ENCODE results near the gene KLK8.

Gene KLK8

DNA sequence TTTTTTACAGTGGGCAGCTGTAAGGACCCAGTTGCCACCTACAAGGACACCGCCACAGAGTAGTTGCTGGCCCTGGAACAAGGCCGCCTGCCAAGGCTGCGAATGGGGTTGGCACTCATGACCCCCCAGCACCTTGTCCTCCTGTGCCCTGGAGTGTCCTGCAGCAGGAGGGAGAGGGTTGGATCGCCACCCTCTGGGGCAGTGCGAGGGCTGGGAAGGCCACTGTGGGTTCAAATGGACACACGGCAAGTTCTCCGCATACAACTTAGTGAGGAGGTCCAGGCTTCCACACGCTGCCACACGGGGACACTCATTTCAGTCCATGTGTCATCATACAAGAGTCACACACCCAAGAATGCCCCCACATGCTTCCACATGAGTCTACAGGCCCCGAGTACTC, 978 bp downstream of the KLK8 start:
- no peak overlapping the region for H4K91ac ChIP-seq (ENCODE audit: low read depth, low read length, poor library complexity)
- peak overlapping the region; percentile 90 for H2AK5ac ChIP-seq (ENCODE audit: low read depth, low read length)
- H3K23ac ChIP-seq (ENCODE audit: low read depth, low read length, poor library complexity), result no peak overlapping the region
- H2BK12ac ChIP-seq (ENCODE audit: low read length), result peak overlapping the region; percentile 91
- no peak overlapping the region for H4K8ac ChIP-seq (ENCODE audit: low read depth, low read length)
- no CpG with 5 or more reads among the region's 10 CpGs for WGBS, 2 donors (ENCODE audit: extremely low coverage in 2 of 2, insufficient read length in 2 of 2, insufficient replicate concordance in 1 of 2)
- peak overlapping the region; percentile 60 for H2BK15ac ChIP-seq (ENCODE audit: low read length)
- H2BK120ac ChIP-seq (ENCODE audit: low read depth, low read length), result peak overlapping the region; percentile 90
- H3K79me1 ChIP-seq (ENCODE audit: low read depth, low read length), result no peaks in the 10 kb centered on the region
- H3K27ac ChIP-seq (replicated peaks; ENCODE audit: low read length), result no peak overlapping the region
- DNase-seq (ENCODE audit: low spot score), result no peak
- peak overlapping the region; percentile 1 for H3K18ac ChIP-seq (ENCODE audit: low read length)
- no peak overlapping the region for H3K4ac ChIP-seq (ENCODE audit: low read length)
- H3K4me2 ChIP-seq (ENCODE audit: insufficient read depth, low read length, poor library complexity, severe bottlenecking), result no peak overlapping the region
- H3K14ac ChIP-seq (ENCODE audit: low read length), result no peak overlapping the region
- no peaks in the 10 kb centered on the region for H3K36me3 ChIP-seq (replicated peaks in 1 of 2; ENCODE audit: control insufficient read depth in 2 of 2, insufficient read depth in 2 of 2, low read length in 2 of 2)
- no peak overlapping the region for H3K9ac ChIP-seq (ENCODE audit: low read depth, low read length, poor library complexity)
- no peak overlapping the region for H2BK5ac ChIP-seq (ENCODE audit: low read length)
- H3K27me3 ChIP-seq (ENCODE audit: control insufficient read depth in 3 of 3, insufficient read depth in 3 of 3, low read depth in 1 of 3, low read length in 3 of 3), result peaks cover 0 to 5% (median 0%) of the 10 kb centered on the region in 3 experiments
- H3K4me3 ChIP-seq (ENCODE audit: low read length in 2 of 2), result no peak overlapping the region
- peaks cover 0 to 8% of the 10 kb centered on the region in 2 donors for H3K4me1 ChIP-seq (ENCODE audit: control insufficient read depth in 2 of 2, insufficient read depth in 1 of 2, low read depth in 1 of 2, low read length in 2 of 2)
- H2AFZ ChIP-seq (ENCODE audit: low read length), result no peak overlapping the region
- H3K9me3 ChIP-seq (replicated peaks in 1 of 2; ENCODE audit: control insufficient read depth in 2 of 2, insufficient read depth in 1 of 2, low read depth in 1 of 2, low read length in 2 of 2), result no peaks in the 10 kb centered on the region

DNA sequence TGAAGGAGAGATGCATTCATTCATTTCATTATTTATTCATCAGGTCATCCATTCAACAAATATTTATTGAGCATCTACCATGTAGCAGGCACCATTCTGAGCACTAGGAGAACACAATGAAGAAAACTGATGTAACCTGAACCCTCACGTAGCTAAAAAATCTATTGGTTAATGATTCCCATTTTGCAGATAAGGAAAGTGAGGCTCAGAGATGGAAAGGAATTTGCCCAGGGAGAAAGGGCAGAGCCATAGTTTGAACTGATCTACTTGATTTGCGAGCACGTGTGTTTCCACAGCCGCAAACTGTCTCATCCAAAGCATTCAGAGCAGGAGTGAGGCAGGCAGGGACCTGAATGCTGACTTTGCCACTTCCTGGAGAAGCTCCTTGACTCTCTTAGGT, 2.7 kb downstream of the KLK8 start:
- H2BK120ac ChIP-seq (ENCODE audit: low read depth, low read length), result no peak overlapping the region
- WGBS, 2 donors (ENCODE audit: extremely low coverage in 2 of 2, insufficient read length in 2 of 2, insufficient replicate concordance in 1 of 2), result no CpG with 5 or more reads among the region's 4 CpGs
- H3K36me3 ChIP-seq (replicated peaks in 1 of 2; ENCODE audit: control insufficient read depth in 2 of 2, insufficient read depth in 2 of 2, low read length in 2 of 2), result no peaks in the 10 kb centered on the region

DNA sequence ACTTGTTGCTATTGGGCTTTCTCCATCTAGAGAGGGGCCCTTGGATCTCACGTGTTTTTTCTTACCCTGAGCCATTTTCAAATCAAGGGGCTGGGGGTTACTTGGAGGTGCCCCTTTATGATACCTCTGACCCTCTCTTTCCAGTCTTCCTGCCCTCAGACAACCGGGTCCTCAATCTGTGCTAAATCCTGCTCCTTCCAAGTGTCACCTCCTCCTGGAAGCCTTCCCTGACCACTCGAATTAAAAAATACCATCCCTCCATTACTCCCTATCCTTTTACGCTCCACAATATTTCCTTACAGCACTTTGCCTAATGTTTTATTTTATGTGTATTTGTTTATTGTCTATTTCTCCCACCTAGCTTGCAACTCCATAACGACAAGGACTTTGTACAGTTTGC, 3.3 kb downstream of the KLK8 start:
- Histone ChIP-seq H3K27me3 (ENCODE audit: control insufficient read depth in 3 of 3, insufficient read depth in 3 of 3, low read depth in 1 of 3, low read length in 3 of 3) (peaks cover 0 to 3% (median 0%) of the 10 kb centered on the region in 3 experiments), H3K79me1 (ENCODE audit: low read depth, low read length) (no peaks in the 10 kb centered on the region), H3K4me3 (ENCODE audit: low read length in 2 of 2) (no peak overlapping the region), H3K14ac (ENCODE audit: low read length) (no peak overlapping the region), H2BK12ac (ENCODE audit: low read length) (no peak overlapping the region), H3K4ac (ENCODE audit: low read length) (no peak overlapping the region), H4K8ac (ENCODE audit: low read depth, low read length) (no peak overlapping the region), H3K9me3 (replicated peaks in 1 of 2; ENCODE audit: control insufficient read depth in 2 of 2, insufficient read depth in 1 of 2, low read depth in 1 of 2, low read length in 2 of 2) (no peaks in the 10 kb centered on the region), H2BK120ac (ENCODE audit: low read depth, low read length) (no peak overlapping the region), H3K27ac (replicated peaks; ENCODE audit: low read length) (no peak overlapping the region), H3K4me1 (ENCODE audit: control insufficient read depth in 2 of 2, insufficient read depth in 1 of 2, low read depth in 1 of 2, low read length in 2 of 2) (peaks cover 0 to 8% of the 10 kb centered on the region in 2 donors), H2BK15ac (ENCODE audit: low read length) (no peak overlapping the region), H3K23ac (ENCODE audit: low read depth, low read length, poor library complexity) (no peak overlapping the region), H4K91ac (ENCODE audit: low read depth, low read length, poor library complexity) (no peak overlapping the region), H3K18ac (ENCODE audit: low read length) (no peak overlapping the region), H2BK5ac (ENCODE audit: low read length) (no peak overlapping the region), H2AK5ac (ENCODE audit: low read depth, low read length) (no peak overlapping the region), H3K4me2 (ENCODE audit: insufficient read depth, low read length, poor library complexity, severe bottlenecking) (no peak overlapping the region), H2AFZ (ENCODE audit: low read length) (no peak overlapping the region), H3K9ac (ENCODE audit: low read depth, low read length, poor library complexity) (no peak overlapping the region), H3K36me3 (replicated peaks in 1 of 2; ENCODE audit: control insufficient read depth in 2 of 2, insufficient read depth in 2 of 2, low read length in 2 of 2) (no peaks in the 10 kb centered on the region)
- WGBS, 2 donors (ENCODE audit: extremely low coverage in 2 of 2, insufficient read length in 2 of 2, insufficient replicate concordance in 1 of 2), result 100% methylated on average over 1 to 2 of the region's 5 CpGs
- DNase-seq (ENCODE audit: low spot score), result no peak

More for the DNA sequence above, 2.7 kb downstream of the KLK8 start:
- H4K91ac ChIP-seq (ENCODE audit: low read depth, low read length, poor library complexity), result no peak overlapping the region
- no peak for DNase-seq (ENCODE audit: low spot score)
- H3K27me3 ChIP-seq (ENCODE audit: control insufficient read depth in 3 of 3, insufficient read depth in 3 of 3, low read depth in 1 of 3, low read length in 3 of 3), result peaks cover 0 to 3% (median 0%) of the 10 kb centered on the region in 3 experiments
- H3K4ac ChIP-seq (ENCODE audit: low read length), result no peak overlapping the region
- H4K8ac ChIP-seq (ENCODE audit: low read depth, low read length), result no peak overlapping the region
- H3K4me1 ChIP-seq (ENCODE audit: control insufficient read depth in 2 of 2, insufficient read depth in 1 of 2, low read depth in 1 of 2, low read length in 2 of 2), result peaks cover 0 to 8% of the 10 kb centered on the region in 2 donors
- no peak overlapping the region for H3K18ac ChIP-seq (ENCODE audit: low read length)
- no peak overlapping the region for H2BK12ac ChIP-seq (ENCODE audit: low read length)
- H2BK15ac ChIP-seq (ENCODE audit: low read length), result no peak overlapping the region
- H3K79me1 ChIP-seq (ENCODE audit: low read depth, low read length), result no peaks in the 10 kb centered on the region
- H2AK5ac ChIP-seq (ENCODE audit: low read depth, low read length), result no peak overlapping the region
- H3K4me3 ChIP-seq (ENCODE audit: low read length in 2 of 2), result no peak overlapping the region
- no peak overlapping the region for H3K9ac ChIP-seq (ENCODE audit: low read depth, low read length, poor library complexity)
- no peak overlapping the region for H2BK5ac ChIP-seq (ENCODE audit: low read length)
- no peak overlapping the region for H3K14ac ChIP-seq (ENCODE audit: low read length)
- H3K9me3 ChIP-seq (replicated peaks in 1 of 2; ENCODE audit: control insufficient read depth in 2 of 2, insufficient read depth in 1 of 2, low read depth in 1 of 2, low read length in 2 of 2), result no peaks in the 10 kb centered on the region
- H3K4me2 ChIP-seq (ENCODE audit: insufficient read depth, low read length, poor library complexity, severe bottlenecking), result no peak overlapping the region
- H2AFZ ChIP-seq (ENCODE audit: low read length), result no peak overlapping the region
- no peak overlapping the region for H3K27ac ChIP-seq (replicated peaks; ENCODE audit: low read length)
- H3K23ac ChIP-seq (ENCODE audit: low read depth, low read length, poor library complexity), result no peak overlapping the region

DNA sequence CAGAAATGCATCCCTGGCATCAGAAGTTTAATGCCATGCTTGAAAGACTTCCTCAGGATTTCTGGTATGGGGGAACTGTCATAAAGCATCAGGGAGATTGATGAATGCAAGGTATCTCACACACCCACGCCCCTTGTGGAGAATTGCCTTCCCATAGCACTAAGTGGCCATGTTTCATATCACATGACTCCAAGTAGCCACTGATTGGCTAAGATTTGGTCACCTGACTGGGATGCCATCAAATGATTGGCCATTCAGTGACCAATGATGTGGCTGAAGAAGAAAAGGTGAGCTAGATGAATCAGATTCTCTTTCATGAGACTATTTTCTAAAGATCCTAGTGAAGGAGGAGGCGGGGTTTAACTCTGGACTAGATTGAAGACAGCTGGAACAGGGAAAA, 7.3 kb downstream of the KLK8 start:
- Histone ChIP-seq H2AK5ac (ENCODE audit: low read depth, low read length) (no peak overlapping the region), H3K9me3 (replicated peaks in 1 of 2; ENCODE audit: control insufficient read depth in 2 of 2, insufficient read depth in 1 of 2, low read depth in 1 of 2, low read length in 2 of 2) (no peaks in the 10 kb centered on the region), H3K23ac (ENCODE audit: low read depth, low read length, poor library complexity) (no peak overlapping the region), H3K36me3 (replicated peaks in 1 of 2; ENCODE audit: control insufficient read depth in 2 of 2, insufficient read depth in 2 of 2, low read length in 2 of 2) (no peaks in the 10 kb centered on the region), H2BK15ac (ENCODE audit: low read length) (no peak overlapping the region), H4K91ac (ENCODE audit: low read depth, low read length, poor library complexity) (no peak overlapping the region), H4K8ac (ENCODE audit: low read depth, low read length) (no peak overlapping the region), H2AFZ (ENCODE audit: low read length) (peak overlapping the region; percentile 48), H3K4ac (ENCODE audit: low read length) (no peak overlapping the region), H3K9ac (ENCODE audit: low read depth, low read length, poor library complexity) (no peak overlapping the region), H3K4me2 (ENCODE audit: insufficient read depth, low read length, poor library complexity, severe bottlenecking) (no peak overlapping the region), H3K27me3 (ENCODE audit: control insufficient read depth in 3 of 3, insufficient read depth in 3 of 3, low read depth in 1 of 3, low read length in 3 of 3) (peaks cover 0 to 5% (median 0%) of the 10 kb centered on the region in 3 experiments), H3K4me1 (ENCODE audit: control insufficient read depth in 2 of 2, insufficient read depth in 1 of 2, low read depth in 1 of 2, low read length in 2 of 2) (no peaks in the 10 kb centered on the region), H3K4me3 (ENCODE audit: low read length in 2 of 2) (no peak overlapping the region), H3K79me1 (ENCODE audit: low read depth, low read length) (no peaks in the 10 kb centered on the region), H2BK12ac (ENCODE audit: low read length) (no peak overlapping the region), H3K18ac (ENCODE audit: low read length) (no peak overlapping the region), H3K14ac (ENCODE audit: low read length) (no peak overlapping the region), H2BK120ac (ENCODE audit: low read depth, low read length) (no peak overlapping the region), H3K27ac (replicated peaks; ENCODE audit: low read length) (no peak overlapping the region), H2BK5ac (ENCODE audit: low read length) (no peak overlapping the region)
- no peak for DNase-seq (ENCODE audit: low spot score)
- WGBS, 2 donors (ENCODE audit: extremely low coverage in 2 of 2, insufficient read length in 2 of 2, insufficient replicate concordance in 1 of 2), result no CpG with 5 or more reads among the region's 2 CpGs
